ENCODE data around the gene HDGFL2. TPM values are rescaled to one million over a fixed set of nuclear protein-coding genes. Genes with fewer than 3 reads are reported as not detected.
A peak's percentile ranks its signal among the peaks of the same experiment; 100 is the strongest.

Gene HDGFL2
- total and polyA plus RNA-seq, 8 donors = 12.8 to 32.9 (median 18.3) TPM

DNA sequence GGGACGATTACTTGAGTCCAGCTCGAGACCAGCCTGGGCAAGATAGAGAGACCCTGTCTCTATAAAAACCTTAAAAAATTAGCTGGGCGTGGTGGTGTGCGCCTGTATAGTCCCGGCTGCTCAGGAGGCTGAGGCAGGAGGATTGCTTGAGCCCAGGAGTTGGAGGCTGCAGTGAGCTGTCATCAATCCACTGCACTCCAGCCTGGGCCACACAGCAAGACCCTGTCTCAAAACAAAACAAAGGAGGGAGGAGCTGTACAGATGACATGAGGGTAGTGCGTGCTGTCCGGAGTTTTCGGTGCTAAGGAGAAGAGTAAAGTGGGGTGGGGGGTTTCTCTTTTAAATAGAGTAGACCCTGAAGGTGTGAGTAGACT, 22.6 kb downstream of the HDGFL2 start:
- no peak for ATAC-seq
- no peak for DNase-seq
- H3K4me3 ChIP-seq = no peak overlapping the region
- H3K4me1 ChIP-seq = no peaks in the 10 kb centered on the region
- H3K27ac ChIP-seq = no peak overlapping the region
- no peaks in the 10 kb centered on the region for H3K9me3 ChIP-seq
- H3K36me3 ChIP-seq = peaks cover 4 to 33% (median 16%) of the 10 kb centered on the region in 3 donors
- no peaks in the 10 kb centered on the region for H3K27me3 ChIP-seq
- FAIRE-seq = no peak
- intact Hi-C loops (cut with DNase I) = no loop called here
- TF ChIP-seq, protein P1, sequence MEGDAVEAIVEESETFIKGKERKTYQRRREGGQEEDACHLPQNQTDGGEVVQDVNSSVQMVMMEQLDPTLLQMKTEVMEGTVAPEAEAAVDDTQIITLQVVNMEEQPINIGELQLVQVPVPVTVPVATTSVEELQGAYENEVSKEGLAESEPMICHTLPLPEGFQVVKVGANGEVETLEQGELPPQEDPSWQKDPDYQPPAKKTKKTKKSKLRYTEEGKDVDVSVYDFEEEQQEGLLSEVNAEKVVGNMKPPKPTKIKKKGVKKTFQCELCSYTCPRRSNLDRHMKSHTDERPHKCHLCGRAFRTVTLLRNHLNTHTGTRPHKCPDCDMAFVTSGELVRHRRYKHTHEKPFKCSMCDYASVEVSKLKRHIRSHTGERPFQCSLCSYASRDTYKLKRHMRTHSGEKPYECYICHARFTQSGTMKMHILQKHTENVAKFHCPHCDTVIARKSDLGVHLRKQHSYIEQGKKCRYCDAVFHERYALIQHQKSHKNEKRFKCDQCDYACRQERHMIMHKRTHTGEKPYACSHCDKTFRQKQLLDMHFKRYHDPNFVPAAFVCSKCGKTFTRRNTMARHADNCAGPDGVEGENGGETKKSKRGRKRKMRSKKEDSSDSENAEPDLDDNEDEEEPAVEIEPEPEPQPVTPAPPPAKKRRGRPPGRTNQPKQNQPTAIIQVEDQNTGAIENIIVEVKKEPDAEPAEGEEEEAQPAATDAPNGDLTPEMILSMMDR (IDR thresholded peaks at IDR 0.05) = no peak
- WGBS, 2 donors = 96% methylated on average over 8 of the region's 8 CpGs

- peaks cover 4 to 33% (median 16%) of the 10 kb centered on the region in 3 donors for H3K36me3 ChIP-seq
- H3K4me3 ChIP-seq = no peak overlapping the region
- ATAC-seq (peak in 2 of 4 donors; percentile 38 to 50), DNase-seq (peak in 4 of 6 donors; percentile 12 to 66 (median 39)), FAIRE-seq (no peak)
- intact Hi-C loops (cut with DNase I) = no loop called here
- 81 to 88% methylated on average over 12 of the region's 12 CpGs for WGBS, 2 donors
- H3K27ac ChIP-seq = no peak overlapping the region
- no peaks in the 10 kb centered on the region for H3K27me3 ChIP-seq
- no peaks in the 10 kb centered on the region for H3K4me1 ChIP-seq
- no peaks in the 10 kb centered on the region for H3K9me3 ChIP-seq
- TF ChIP-seq, protein P1 (IDR thresholded peaks at IDR 0.05) = no peak
These were observed 23.4 kb downstream of the HDGFL2 start for GRCh38 chr19:4495471-4495870.

- Histone ChIP-seq H3K4me3 (no peak overlapping the region), H3K4me1 (no peaks in the 10 kb centered on the region), H3K27me3 (no peaks in the 10 kb centered on the region), H3K36me3 (peaks cover 4 to 33% (median 16%) of the 10 kb centered on the region in 3 donors), H3K27ac (no peak overlapping the region), H3K9me3 (no peaks in the 10 kb centered on the region)
- intact Hi-C loops (cut with DNase I) = no loop called here
- TF ChIP-seq, protein P1 (IDR thresholded peaks at IDR 0.05) = no peak
- WGBS, 2 donors = 87 to 88% methylated on average over 17 to 18 of the region's 18 CpGs
- ATAC-seq (no peak), FAIRE-seq (no peak), DNase-seq (peak in 3 of 6 donors; percentile 7 to 54 (median 44))
These were observed 24.2 kb downstream of the HDGFL2 start for GRCh38 chr19:4496304-4496703.

GRCh38 chr19:4497770-4498389, 25.8 kb downstream of the HDGFL2 start:
- Histone ChIP-seq H3K36me3 (peaks cover 4 to 26% (median 12%) of the 10 kb centered on the region in 3 donors), H3K27me3 (no peaks in the 10 kb centered on the region), H3K4me1 (no peaks in the 10 kb centered on the region), H3K4me3 (no peak overlapping the region), H3K9me3 (no peaks in the 10 kb centered on the region), H3K27ac (no peak overlapping the region)
- ATAC-seq (no peak), FAIRE-seq (no peak), DNase-seq (peak in 3 of 6 donors; percentile 23 to 69 (median 50))
- TF ChIP-seq, protein P1 (IDR thresholded peaks at IDR 0.05) = no peak
- 92 to 93% methylated on average over 25 of the region's 25 CpGs for WGBS, 2 donors
- intact Hi-C loops (cut with DNase I) = no loop called here

DNA sequence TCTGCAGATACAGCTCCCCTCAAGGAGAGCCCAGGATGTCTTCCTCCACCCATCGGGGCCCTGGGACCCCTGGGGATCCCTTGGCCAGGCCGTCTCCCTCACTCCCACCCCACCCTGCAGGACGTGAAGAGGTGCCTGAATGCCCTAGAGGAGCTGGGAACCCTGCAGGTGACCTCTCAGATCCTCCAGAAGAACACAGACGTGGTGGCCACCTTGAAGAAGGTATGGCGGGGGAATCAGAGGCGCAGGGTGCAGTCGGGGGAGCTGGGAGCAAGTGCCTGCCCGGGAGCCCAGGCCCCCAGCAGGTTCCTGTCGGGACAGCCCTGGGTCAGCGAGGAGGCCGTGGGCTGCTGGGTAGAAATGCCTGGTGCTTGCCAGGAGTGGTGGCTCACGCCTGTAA, 26.6 kb downstream of the HDGFL2 start:
- FAIRE-seq (no peak), DNase-seq (no peak), ATAC-seq (no peak)
- Histone ChIP-seq H3K4me3 (no peak overlapping the region), H3K27ac (no peak overlapping the region), H3K4me1 (no peaks in the 10 kb centered on the region), H3K27me3 (no peaks in the 10 kb centered on the region), H3K36me3 (peaks cover 4 to 22% (median 12%) of the 10 kb centered on the region in 3 donors), H3K9me3 (no peaks in the 10 kb centered on the region)
- WGBS, 2 donors = 96 to 97% methylated on average over 12 of the region's 12 CpGs
- intact Hi-C loops (cut with DNase I) = no loop called here
- TF ChIP-seq, protein P1 (IDR thresholded peaks at IDR 0.05) = no peak

All from pancreas (tissue), 10 donors.